Activated CD8-positive, alpha-beta T cell treated with anti-CD3 and anti-CD28 coated beads for 36 hours (primary cell): ENCODE measurements around the gene TLR8. TPM values are rescaled to one million over a fixed set of nuclear protein-coding genes. Genes with fewer than 3 reads are reported as not detected.
A peak's percentile ranks its signal among the peaks of the same experiment; 100 is the strongest.

Experiments
- ATAC-seq: fragments of 200-7000 bp; cut with Tn5 transposase; one replicate; pipeline ENCODE4 v1.10.0; 2021; ENCODE audit warnings: mild to moderate bottlenecking, moderate library complexity
- CTCF ChIA-PET: fragments of 350-600 bp; sonication (Branson Sonifier 250); formaldehyde crosslinking; loops from one replicate; lab custom pipeline; 2021; ENCODE audit warnings: antibody characterized with exemption; lab: Charles Lee
- POLR2A ChIA-PET: fragments of 350-600 bp; sonication (Branson Sonifier 250); formaldehyde crosslinking; loops from one replicate; lab custom pipeline; 2021; ENCODE audit warnings: antibody characterized with exemption; lab: Charles Lee
- DNase-seq: peaks from one replicate; pipeline ENCODE4 v3.0.0-alpha.2; 2020
- H3K27ac Mint-ChIP-seq: one replicate; pipeline ENCODE4 v1.8.0; 2021; ENCODE audit warnings: mild to moderate bottlenecking, mixed read lengths
- H3K27me3 Mint-ChIP-seq: one replicate; pipeline ENCODE4 v1.8.0; 2021; ENCODE audit warnings: mixed read lengths
- H3K36me3 Mint-ChIP-seq: one replicate; pipeline ENCODE4 v1.8.0; 2021; ENCODE audit warnings: low read depth, mixed read lengths
- H3K4me1 Mint-ChIP-seq: one replicate; pipeline ENCODE4 v1.8.0; 2021; ENCODE audit warnings: low read depth, mixed read lengths
- H3K4me3 Mint-ChIP-seq: one replicate; pipeline ENCODE4 v1.8.0; 2021; ENCODE audit warnings: mild to moderate bottlenecking, moderate library complexity, mixed read lengths
- H3K9me3 Mint-ChIP-seq: one replicate; pipeline ENCODE4 v1.8.0; 2021; ENCODE audit warnings: mixed read lengths
- intact Hi-C: fragments of 100-400 bp; cut with micrococcal nuclease; formaldehyde crosslinking; loops from one replicate; pipeline ENCODE4 v1.10.0; 2022
- total RNA-seq, 2 experiments: library from RNA; stranded (reverse); gene quantifications; one replicate each; pipeline ENCODE4 v1.2.3, GENCODE V29; 2021
- TF ChIP-seq, protein P1 (sequence below): fragments of 200-600 bp; IDR thresholded peaks from one replicate; pipeline ENCODE4 v1.8.0; 2022; ENCODE audit warnings: antibody characterized with exemption, mild to moderate bottlenecking

TLR8 gene
- total RNA-seq, 2 experiments from 2014 or later: not detected

DNA sequence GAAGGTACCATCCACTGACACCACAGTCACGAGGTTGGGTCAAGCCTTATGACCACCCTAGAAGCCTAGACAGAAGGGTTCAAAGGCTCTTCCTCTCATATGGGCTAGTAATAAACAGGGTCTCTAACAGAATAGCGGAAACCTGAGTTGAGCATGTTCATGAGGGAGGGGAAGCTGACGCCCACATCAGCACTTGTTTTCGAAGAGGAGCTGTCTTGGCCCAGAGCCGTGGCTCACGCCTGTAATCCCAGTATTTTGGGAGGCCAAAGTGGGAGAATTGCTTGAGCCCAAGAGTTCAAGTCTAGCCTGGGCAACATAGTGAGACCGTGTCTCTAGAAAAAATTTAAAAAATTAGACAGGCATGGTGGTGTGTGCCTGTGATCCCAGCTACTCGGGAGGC, 47.0 kb downstream of the TLR8 start:
- peak overlapping the region; percentile 95 for H3K27ac Mint-ChIP-seq
- peak overlapping the region; percentile 88 for H3K4me3 Mint-ChIP-seq
- intact Hi-C loops: loop anchor here (1.0 to 5.0 kb wide), 2 partner anchors 21 to 34 kb away; no protein-coding TSS in a partner anchor
- ATAC-seq (no peak), DNase-seq (no peak)
- TF ChIP-seq, protein P1, sequence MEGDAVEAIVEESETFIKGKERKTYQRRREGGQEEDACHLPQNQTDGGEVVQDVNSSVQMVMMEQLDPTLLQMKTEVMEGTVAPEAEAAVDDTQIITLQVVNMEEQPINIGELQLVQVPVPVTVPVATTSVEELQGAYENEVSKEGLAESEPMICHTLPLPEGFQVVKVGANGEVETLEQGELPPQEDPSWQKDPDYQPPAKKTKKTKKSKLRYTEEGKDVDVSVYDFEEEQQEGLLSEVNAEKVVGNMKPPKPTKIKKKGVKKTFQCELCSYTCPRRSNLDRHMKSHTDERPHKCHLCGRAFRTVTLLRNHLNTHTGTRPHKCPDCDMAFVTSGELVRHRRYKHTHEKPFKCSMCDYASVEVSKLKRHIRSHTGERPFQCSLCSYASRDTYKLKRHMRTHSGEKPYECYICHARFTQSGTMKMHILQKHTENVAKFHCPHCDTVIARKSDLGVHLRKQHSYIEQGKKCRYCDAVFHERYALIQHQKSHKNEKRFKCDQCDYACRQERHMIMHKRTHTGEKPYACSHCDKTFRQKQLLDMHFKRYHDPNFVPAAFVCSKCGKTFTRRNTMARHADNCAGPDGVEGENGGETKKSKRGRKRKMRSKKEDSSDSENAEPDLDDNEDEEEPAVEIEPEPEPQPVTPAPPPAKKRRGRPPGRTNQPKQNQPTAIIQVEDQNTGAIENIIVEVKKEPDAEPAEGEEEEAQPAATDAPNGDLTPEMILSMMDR: no peak
- ChIA-PET POLR2A (interaction anchor here (1.0 to 15.9 kb wide), 3 partner anchors 21 to 137 kb away, joined by 3 to 621 read pairs (median 3); partner anchors contain the start of gene TMSB4X), CTCF (interaction anchor here (10.1 kb wide), 1 partner anchor 18 kb away, joined by 150 read pairs; the partner anchor contains the start of gene TMSB4X)
- H3K27me3 Mint-ChIP-seq: no peaks in the 10 kb centered on the region
- no peaks in the 10 kb centered on the region for H3K9me3 Mint-ChIP-seq
- peaks cover 10% of the 10 kb centered on the region for H3K36me3 Mint-ChIP-seq
- peaks cover 54% of the 10 kb centered on the region for H3K4me1 Mint-ChIP-seq

DNA sequence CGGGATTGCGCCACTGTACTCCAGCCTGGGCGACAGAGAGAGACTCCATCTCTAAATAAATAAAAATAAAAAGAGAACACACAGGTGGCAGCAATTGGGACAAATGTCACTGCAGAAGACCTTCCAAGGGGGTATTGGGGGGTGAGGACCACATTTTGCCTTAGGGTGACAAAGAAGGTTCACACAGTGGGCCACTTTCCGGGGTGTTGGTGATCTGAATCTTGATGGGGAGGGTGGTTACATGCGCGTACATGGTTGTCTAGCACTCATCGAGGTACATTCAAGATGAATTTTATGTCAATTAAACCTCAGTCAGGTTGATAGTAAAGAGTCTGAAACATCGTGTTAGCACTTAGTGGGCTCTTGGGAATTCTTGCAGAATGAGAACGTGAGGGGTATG, 48.0 kb downstream of the TLR8 start:
- CTCF ChIA-PET: interaction anchor here (0.9 kb wide), 1 partner anchor 21 kb away, joined by 3 read pairs; the partner anchor contains the start of gene TMSB4X
- DNase-seq: no peak
- peak overlapping the region; percentile 95 for H3K27ac Mint-ChIP-seq
- H3K36me3 Mint-ChIP-seq: peaks cover 11% of the 10 kb centered on the region
- no peak for ATAC-seq
- H3K4me3 Mint-ChIP-seq: peak overlapping the region; percentile 88
- no peaks in the 10 kb centered on the region for H3K9me3 Mint-ChIP-seq
- intact Hi-C loops: loop anchor here (5.0 kb wide), 1 partner anchor 33 kb away; no protein-coding TSS in a partner anchor
- H3K27me3 Mint-ChIP-seq: no peaks in the 10 kb centered on the region
- TF ChIP-seq, protein P1: no peak
- H3K4me1 Mint-ChIP-seq: peaks cover 49% of the 10 kb centered on the region
- POLR2A ChIA-PET: interaction anchor here (1.0 to 15.9 kb wide), 7 partner anchors 20 to 136 kb away, joined by 3 to 621 read pairs (median 12); partner anchors contain the start of gene TMSB4X

GRCh38 chrX:12954981-12955380, 48.6 kb downstream of the TLR8 start:
- H3K27ac Mint-ChIP-seq: peak overlapping the region; percentile 95
- no peaks in the 10 kb centered on the region for H3K9me3 Mint-ChIP-seq
- DNase-seq (no peak), ATAC-seq (no peak)
- H3K4me3 Mint-ChIP-seq: peak overlapping the region; percentile 88
- H3K36me3 Mint-ChIP-seq: peaks cover 11% of the 10 kb centered on the region
- TF ChIP-seq, protein P1: no peak
- H3K27me3 Mint-ChIP-seq: no peaks in the 10 kb centered on the region
- intact Hi-C loops: loop anchor here (5.0 kb wide), 1 partner anchor 32 kb away; no protein-coding TSS in a partner anchor
- POLR2A ChIA-PET: interaction anchor here (0.8 to 15.9 kb wide), 9 partner anchors 19 to 135 kb away, joined by 4 to 621 read pairs (median 8); partner anchors contain the start of gene TMSB4X
- H3K4me1 Mint-ChIP-seq: peaks cover 48% of the 10 kb centered on the region
- CTCF ChIA-PET: interaction anchor here (0.9 to 3.7 kb wide), 4 partner anchors 8 to 127 kb away, joined by 3 to 23 read pairs (median 4); partner anchors contain the start of gene TMSB4X

GRCh38 chrX:12955882-12956703, 49.7 kb downstream of the TLR8 start:
- H3K4me1 Mint-ChIP-seq: peaks cover 53% of the 10 kb centered on the region
- ChIA-PET CTCF (interaction anchor here (0.8 to 3.7 kb wide), 5 partner anchors 9 to 136 kb away, joined by 3 to 23 read pairs (median 4); no protein-coding TSS in a partner anchor), POLR2A (interaction anchor here (0.9 to 15.9 kb wide), 14 partner anchors 9 to 144 kb away, joined by 3 to 621 read pairs (median 4); partner anchors contain the start of gene TMSB4X)
- ATAC-seq: peak; percentile 45
- H3K9me3 Mint-ChIP-seq: no peaks in the 10 kb centered on the region
- peak overlapping the region; percentile 88 for H3K4me3 Mint-ChIP-seq
- no peaks in the 10 kb centered on the region for H3K27me3 Mint-ChIP-seq
- TF ChIP-seq, protein P1: no peak
- peak overlapping the region; percentile 98 for H3K27ac Mint-ChIP-seq
- peaks cover 11% of the 10 kb centered on the region for H3K36me3 Mint-ChIP-seq
- intact Hi-C loops: loop anchor here (2.0 kb wide), 1 partner anchor 15 kb away; no protein-coding TSS in a partner anchor
- peak; percentile 83 for DNase-seq
